ENCODE results near the gene ACTR2. TPM values are rescaled to one million over a fixed set of nuclear protein-coding genes. Genes with fewer than 3 reads are reported as not detected.
"Not testable (repeated sequence)": the region's sequence is repeated elsewhere in the genome, so short reads cannot be mapped to it uniquely, and the experiment has no call there.

Gene ACTR2
- polyA plus RNA-seq, 6 donors from 2014 or later = 345 to 395 (median 383) TPM

GRCh38 chr2:65244452-65244851, 16.8 kb downstream of the ACTR2 start:
- ATAC-seq (ENCODE audit: low read depth in 2 of 2); DNase-seq; H3K4me3 Mint-ChIP-seq; H3K9me3 Mint-ChIP-seq; H3K27me3 Mint-ChIP-seq: not testable (repeated sequence)
- Mint-ChIP-seq H3K36me3 (peaks cover 12 to 21% of the 10 kb centered on the region in 2 donors), H3K4me1 (peaks cover 22 to 26% (median 26%) of the 10 kb centered on the region in 3 donors), H3K27ac (peak overlapping the region in 1 of 6 donors; percentile 21)

GRCh38 chr2:65252640-65253039, 25.0 kb downstream of the ACTR2 start:
- Mint-ChIP-seq H3K27ac (peak overlapping the region in 1 of 6 donors; percentile 32), H3K9me3 (no peaks in the 10 kb centered on the region), H3K4me3 (no peak overlapping the region), H3K36me3 (peaks cover 9 to 11% of the 10 kb centered on the region in 2 donors), H3K4me1 (peaks cover 5 to 12% (median 8%) of the 10 kb centered on the region in 3 donors), H3K27me3 (no peaks in the 10 kb centered on the region)
- no peak for ATAC-seq (ENCODE audit: low read depth in 2 of 2)
- DNase-seq = no peak

GRCh38 chr2:65255356-65255755, 27.7 kb downstream of the ACTR2 start:
- Mint-ChIP-seq H3K4me3 (no peak overlapping the region), H3K27me3 (no peaks in the 10 kb centered on the region), H3K36me3 (peaks cover 0 to 5% of the 10 kb centered on the region in 2 donors), H3K9me3 (no peaks in the 10 kb centered on the region), H3K4me1 (peaks cover 5 to 13% (median 6%) of the 10 kb centered on the region in 3 donors), H3K27ac (no peak overlapping the region)
- no peak for DNase-seq
- no peak for ATAC-seq (ENCODE audit: low read depth in 2 of 2)

- Mint-ChIP-seq H3K27me3 (no peaks in the 10 kb centered on the region), H3K4me1 (peaks cover 5 to 13% (median 6%) of the 10 kb centered on the region in 3 donors), H3K4me3 (no peak overlapping the region), H3K36me3 (peaks cover 0 to 5% of the 10 kb centered on the region in 2 donors), H3K9me3 (no peaks in the 10 kb centered on the region), H3K27ac (peak overlapping the region in 1 of 6 donors; percentile 24)
- ATAC-seq (ENCODE audit: low read depth in 2 of 2) (no peak), DNase-seq (no peak)
Observed at GRCh38 chr2:65256054-65256453, 28.4 kb downstream of the ACTR2 start.

- H3K36me3 Mint-ChIP-seq; H3K4me1 Mint-ChIP-seq; H3K27me3 Mint-ChIP-seq; ATAC-seq (ENCODE audit: low read depth in 2 of 2); H3K9me3 Mint-ChIP-seq; H3K4me3 Mint-ChIP-seq; DNase-seq: not testable (repeated sequence)
- peak overlapping the region in 3 of 6 donors; percentile 29 to 49 (median 46) for H3K27ac Mint-ChIP-seq
Observed at GRCh38 chr2:65257866-65258265, 30.2 kb downstream of the ACTR2 start.

GRCh38 chr2:65261676-65262075, 34.0 kb downstream of the ACTR2 start:
- peaks cover 5 to 17% of the 10 kb centered on the region in 2 donors for H3K36me3 Mint-ChIP-seq
- no peak for DNase-seq

GRCh38 chr2:65263262-65263661, 35.6 kb downstream of the ACTR2 start:
- Mint-ChIP-seq H3K27me3 (no peaks in the 10 kb centered on the region), H3K4me3 (no peak overlapping the region), H3K4me1 (peaks cover 3 to 14% (median 10%) of the 10 kb centered on the region in 3 donors), H3K36me3 (peaks cover 5 to 21% of the 10 kb centered on the region in 2 donors), H3K9me3 (no peaks in the 10 kb centered on the region), H3K27ac (no peak overlapping the region)
- ATAC-seq (ENCODE audit: low read depth in 2 of 2) (no peak), DNase-seq (no peak)

More at GRCh38 chr2:65261676-65262075, 34.0 kb downstream of the ACTR2 start:
- Mint-ChIP-seq H3K27me3 (no peaks in the 10 kb centered on the region), H3K4me3 (no peak overlapping the region), H3K9me3 (no peaks in the 10 kb centered on the region), H3K27ac (peak overlapping the region in 1 of 6 donors; percentile 30), H3K4me1 (peaks cover 9 to 14% (median 9%) of the 10 kb centered on the region in 3 donors)
- ATAC-seq (ENCODE audit: low read depth in 2 of 2) = no peak

GRCh38 chr2:65263986-65264385, 36.4 kb downstream of the ACTR2 start:
- DNase-seq = no peak
- no peak overlapping the region for H3K4me3 Mint-ChIP-seq
- no peak for ATAC-seq (ENCODE audit: low read depth in 2 of 2)
- peaks cover 0 to 10% (median 10%) of the 10 kb centered on the region in 3 donors for H3K4me1 Mint-ChIP-seq
- no peak overlapping the region for H3K27ac Mint-ChIP-seq
- no peaks in the 10 kb centered on the region for H3K27me3 Mint-ChIP-seq
- H3K36me3 Mint-ChIP-seq = peaks cover 7 to 21% of the 10 kb centered on the region in 2 donors
- H3K9me3 Mint-ChIP-seq = no peaks in the 10 kb centered on the region

- no peak overlapping the region for H3K4me3 Mint-ChIP-seq
- peak; percentile 23 for DNase-seq
- peaks cover 11 to 21% of the 10 kb centered on the region in 2 donors for H3K36me3 Mint-ChIP-seq
- peaks cover 0 to 10% (median 10%) of the 10 kb centered on the region in 3 donors for H3K4me1 Mint-ChIP-seq
- ATAC-seq (ENCODE audit: low read depth in 2 of 2) = no peak
- H3K27me3 Mint-ChIP-seq = no peaks in the 10 kb centered on the region
- no peak overlapping the region for H3K27ac Mint-ChIP-seq
- no peaks in the 10 kb centered on the region for H3K9me3 Mint-ChIP-seq
Observed at GRCh38 chr2:65264821-65265670, 37.4 kb downstream of the ACTR2 start.

GRCh38 chr2:65265671-65266045, 38.0 kb downstream of the ACTR2 start:
- ATAC-seq (ENCODE audit: low read depth in 2 of 2) = no peak
- H3K9me3 Mint-ChIP-seq = no peaks in the 10 kb centered on the region
- peaks cover 11 to 21% of the 10 kb centered on the region in 2 donors for H3K36me3 Mint-ChIP-seq
- no peaks in the 10 kb centered on the region for H3K27me3 Mint-ChIP-seq
- DNase-seq = no peak
- H3K4me1 Mint-ChIP-seq = peaks cover 0 to 10% (median 10%) of the 10 kb centered on the region in 3 donors
- peak overlapping the region in 1 of 6 donors; percentile 46 for H3K27ac Mint-ChIP-seq
- no peak overlapping the region for H3K4me3 Mint-ChIP-seq

- Mint-ChIP-seq H3K9me3 (no peaks in the 10 kb centered on the region), H3K27ac (peak overlapping the region in 2 of 6 donors; percentile 46 to 48), H3K27me3 (no peaks in the 10 kb centered on the region), H3K4me3 (no peak overlapping the region), H3K4me1 (peaks cover 0 to 10% (median 10%) of the 10 kb centered on the region in 3 donors), H3K36me3 (peaks cover 11 to 21% of the 10 kb centered on the region in 2 donors)
- DNase-seq (no peak), ATAC-seq (ENCODE audit: low read depth in 2 of 2) (no peak)
Observed at GRCh38 chr2:65267008-65267407, 39.4 kb downstream of the ACTR2 start.

- Mint-ChIP-seq H3K27me3 (no peaks in the 10 kb centered on the region), H3K36me3 (peaks cover 18 to 21% of the 10 kb centered on the region in 2 donors), H3K9me3 (no peaks in the 10 kb centered on the region), H3K27ac (peak overlapping the region in 5 of 6 donors; percentile 28 to 90 (median 48)), H3K4me1 (peaks cover 0 to 10% (median 10%) of the 10 kb centered on the region in 3 donors), H3K4me3 (no peak overlapping the region)
- DNase-seq (no peak), ATAC-seq (ENCODE audit: low read depth in 2 of 2) (no peak)
Observed at GRCh38 chr2:65268957-65269356, 41.3 kb downstream of the ACTR2 start.

- ATAC-seq (ENCODE audit: low read depth in 2 of 2) (no peak), DNase-seq (no peak)
- H3K27ac Mint-ChIP-seq = no peak overlapping the region
- H3K4me1 Mint-ChIP-seq = peaks cover under 1 to 7% (median 6%) of the 10 kb centered on the region in 3 donors
- H3K9me3 Mint-ChIP-seq = no peaks in the 10 kb centered on the region
- H3K4me3 Mint-ChIP-seq = no peak overlapping the region
- no peaks in the 10 kb centered on the region for H3K27me3 Mint-ChIP-seq
- peaks cover 0 to 13% of the 10 kb centered on the region in 2 donors for H3K36me3 Mint-ChIP-seq
Observed at GRCh38 chr2:65273344-65273743, 45.7 kb downstream of the ACTR2 start.

Data from naive B cell (primary cell).